ENCODE measurements around the gene TBC1D22A. TPM values are rescaled to one million over a fixed set of nuclear protein-coding genes. Genes with fewer than 3 reads are reported as not detected.

Gene TBC1D22A
- total and polyA plus RNA-seq, 10 of the 15 experiments (the other 5 are each of a cell fraction or from before 2014, with no cell fraction given), result 0.63 to 44.7 (median 27.4) TPM

- no peak for TF ChIP-seq E2F8 (IDR thresholded peaks at IDR 0.05; ENCODE audit: low read depth, partially characterized antibody)
- no peak for TF ChIP-seq CBX5 (IDR thresholded peaks at IDR 0.05; ENCODE audit: low read depth)
- TF ChIP-seq TCF7 (IDR thresholded peaks at IDR 0.05; ENCODE audit: borderline replicate concordance), result no peak
- TF ChIP-seq ZNF24 (IDR thresholded peaks at IDR 0.05), result no peak
- no peak for TF ChIP-seq CREM (IDR thresholded peaks at IDR 0.05; ENCODE audit: low read depth)
- no peak for TF ChIP-seq ZNF687 (IDR thresholded peaks at IDR 0.05)
- no peak for TF ChIP-seq JUND (IDR thresholded peaks at IDR 0.05; ENCODE audit: low read depth, low read length)
- no peak for TF ChIP-seq NFYB (IDR thresholded peaks at IDR 0.05; ENCODE audit: insufficient read depth, low read depth, low read length)
- no peak for TF ChIP-seq RBBP5 (conservative IDR thresholded peaks at IDR 0.05)
- no peak for TF ChIP-seq BMI1 (IDR thresholded peaks at IDR 0.05; ENCODE audit: borderline replicate concordance)
These were observed 448.2 kb downstream of the TBC1D22A start (continued) for GRCh38 chr22:47210686-47211085.

Measured in GM12878 (cell line).